K562 (cell line): ENCODE measurements around the gene SLPI. TPM values are rescaled to one million over a fixed set of nuclear protein-coding genes. Genes with fewer than 3 reads are reported as not detected.

Source experiments
- ATAC-seq: fragments of 200-7000 bp; cut with Tn5 transposase; 3 replicates; pipeline ENCODE4 v1.9.1; 2020; ENCODE audit warnings: moderate library complexity
- BruUV-seq: library from RNA; stranded (reverse); fragments of 400-500 nt; replicated peaks from 2 replicates; lab custom pipeline; 2021; lab: Mats Ljungman, UMichigan
- CTCF ChIA-PET: fragments of 300-600 bp; formaldehyde crosslinking; extraction: SDS; loops from one replicate; lab custom pipeline; 2021; ENCODE audit warnings: low intra/inter-chr PET ratio; lab: Yijun Ruan, JAX
- POLR2A ChIA-PET: fragments of 300-600, 350-650 bp; sonication (Branson Sonifier 250); formaldehyde crosslinking; extraction: SDS; loops from one replicate; lab custom pipeline; 2021; ENCODE audit warnings: antibody characterized with exemption, inconsistent platforms; lab: Yijun Ruan, JAX
- DNase-seq, 4 experiments: peaks; one replicate each; pipeline versions ENCODE4 v3.0.0 to v3.0.0-alpha.2; 2011 to 2018; ENCODE audit warnings: low spot score in 3 of 4, mixed read lengths in 3 of 4; ENCODE audit errors: extremely low read depth in 1 of 4
- FAIRE-seq: peaks from 2 replicates; lab custom pipeline; 2011; peaks lifted over from hg19 to GRCh38; lab: Jason Lieb, UNC
- H2AFZ ChIP-seq: 2 replicates; pipeline ENCODE4 v1.6.0; 2011; ENCODE audit warnings: low read depth, low read length, control low read depth, inconsistent platforms
- H3K27ac ChIP-seq: fragments of 200-600 bp; 3 replicates; pipeline ENCODE4 v1.8.0; 2011; ENCODE audit warnings: low read depth, mild to moderate bottlenecking, control low read depth, inconsistent platforms, low read length, moderate library complexity, mixed read lengths; ENCODE audit errors: extremely low read depth
- H3K27me3 ChIP-seq, 2 experiments: fragments of 300-600 bp in 1 of 2; 2 replicates in 1 of 2; 3 replicates in 1 of 2; pipeline versions ENCODE4 v1.6.0 to v1.8.0; 2011; ENCODE audit warnings: inconsistent platforms in 2 of 2, low read length in 2 of 2, mild to moderate bottlenecking in 1 of 2, mixed read lengths in 1 of 2, moderate library complexity in 1 of 2; ENCODE audit not compliant: control insufficient read depth in 2 of 2, insufficient read depth in 2 of 2
- H3K36me3 ChIP-seq: fragments of 300-600 bp; 3 replicates; pipeline ENCODE4 v1.8.0; 2011; ENCODE audit warnings: mild to moderate bottlenecking, low read length, inconsistent platforms; ENCODE audit not compliant: control insufficient read depth, insufficient read depth
- H3K4me1 ChIP-seq, 2 experiments: fragments of 200-600 bp in 1 of 2; replicated peaks in 1 of 2; 2 replicates in 1 of 2; 3 replicates in 1 of 2; pipeline versions ENCODE4 v1.5.1 to v1.8.0; 2011; ENCODE audit warnings: inconsistent platforms in 2 of 2, low read length in 2 of 2, mild to moderate bottlenecking in 1 of 2, mixed read lengths in 1 of 2, moderate library complexity in 1 of 2; ENCODE audit not compliant: control insufficient read depth in 2 of 2, insufficient read depth in 2 of 2
- H3K4me2 ChIP-seq: 2 replicates; pipeline ENCODE4 v1.6.1; 2011; ENCODE audit warnings: low read length, control low read depth, inconsistent platforms, mixed read lengths; ENCODE audit not compliant: insufficient read depth
- H3K4me3 ChIP-seq: fragments of 200-600 bp; sonication (generic), shearing (Covaris generic); 2 replicates; pipeline ENCODE4 v1.5.1; 2016; ENCODE audit warnings: control low read depth, inconsistent platforms
- H3K79me2 ChIP-seq: fragments of 200-600 bp; 3 replicates; pipeline ENCODE4 v1.8.0; 2011; ENCODE audit warnings: low read length, inconsistent platforms; ENCODE audit not compliant: control insufficient read depth, insufficient read depth
- H3K9ac ChIP-seq, 2 experiments: 2 replicates each; pipeline versions ENCODE4 v1.6.0 to v1.6.1; 2011; ENCODE audit warnings: low read depth in 2 of 2, low read length in 2 of 2, control low read depth in 1 of 2, inconsistent platforms in 1 of 2, mild to moderate bottlenecking in 1 of 2, mixed read lengths in 1 of 2; ENCODE audit not compliant: insufficient read depth in 1 of 2
- H3K9me1 ChIP-seq: one replicate; pipeline ENCODE4 v1.6.0; 2011; ENCODE audit warnings: inconsistent platforms, mild to moderate bottlenecking, low read length, moderate library complexity; ENCODE audit not compliant: control insufficient read depth, insufficient read depth
- H3K9me3 ChIP-seq: replicated peaks from 2 replicates; pipeline ENCODE4 v1.5.1; 2011; ENCODE audit warnings: low read depth, low read length, inconsistent platforms; ENCODE audit not compliant: control insufficient read depth, insufficient read depth
- H4K20me1 ChIP-seq: replicated peaks from 2 replicates; pipeline ENCODE4 v1.6.1; 2011; ENCODE audit warnings: low read length, inconsistent platforms, mixed read lengths; ENCODE audit not compliant: control insufficient read depth, insufficient read depth
- ADNP ChIP-seq: fragments of 200-800 bp; sonication (Bioruptor generic); IDR thresholded peaks from 2 replicates; pipeline ENCODE4 v1.6.1; 2016; ENCODE audit warnings: missing genetic modification characterization, missing compliant biosample characterization
- BHLHE40 ChIP-seq: IDR thresholded peaks from 2 replicates; pipeline ENCODE4 v1.6.1; 2011; ENCODE audit warnings: low read length, improper control_type of control experiment
- DDX20 ChIP-seq: fragments of 450-650 bp; IDR thresholded peaks from 2 replicates; pipeline ENCODE4 v1.6.1; 2016; ENCODE audit warnings: missing genetic modification characterization, low read depth, mild to moderate bottlenecking, missing compliant biosample characterization, moderate library complexity
- ESRRA ChIP-seq: fragments of 450-650 bp; IDR thresholded peaks from 2 replicates; pipeline ENCODE4 v1.6.1; 2014; ENCODE audit warnings: low read depth, mild to moderate bottlenecking, moderate library complexity, borderline replicate concordance
- ETV6 ChIP-seq, 3 experiments: fragments of 150-350 bp in 1 of 3; sonication (generic) in 1 of 3; formaldehyde crosslinking in 1 of 3; IDR thresholded peaks; 2 replicates each; pipeline versions ENCODE4 v1.6.1 to v1.8.0; 2014 to 2022; ENCODE audit warnings: borderline replicate concordance in 2 of 3, low read depth in 2 of 3, antibody characterized with exemption in 1 of 3, low read length in 1 of 3, mild to moderate bottlenecking in 1 of 3, missing genetic modification reagents in 1 of 3
- EZH2 ChIP-seq: IDR thresholded peaks from 2 replicates; pipeline ENCODE4 v1.6.1; 2012; ENCODE audit warnings: low read depth, mild to moderate bottlenecking, inconsistent platforms, low read length, borderline replicate concordance
- GATAD2A ChIP-seq: fragments of 450-650 bp; IDR thresholded peaks from 2 replicates; pipeline ENCODE4 v1.6.1; 2017
- JUN ChIP-seq, 2 experiments: sonication (generic) in 1 of 2; formaldehyde crosslinking in 1 of 2; IDR thresholded peaks; 2 replicates each; pipeline versions ENCODE4 v1.6.1 to v1.8.0; 2012 to 2022; ENCODE audit warnings: borderline replicate concordance in 2 of 2, mild to moderate bottlenecking in 2 of 2, improper control_type of control experiment in 1 of 2, low read depth in 1 of 2, low read length in 1 of 2, missing genetic modification reagents in 1 of 2
- KDM1A ChIP-seq, 2 experiments: fragments of 450-650 bp; IDR thresholded peaks; 2 replicates each; pipeline ENCODE4 v1.6.1; 2016; ENCODE audit warnings: mild to moderate bottlenecking in 2 of 2
- KDM2B ChIP-seq: fragments of 250-450 bp; sonication (Bioruptor Pico); IDR thresholded peaks from 2 replicates; pipeline ENCODE4 v1.8.0; 2021; ENCODE audit warnings: mild to moderate bottlenecking, moderate library complexity
- NBN ChIP-seq: fragments of 450-650 bp; IDR thresholded peaks from 2 replicates; pipeline ENCODE4 v1.6.1; 2016; ENCODE audit warnings: low read depth, mild to moderate bottlenecking
- RAD51 ChIP-seq: fragments of 450-650 bp; IDR thresholded peaks from 2 replicates; pipeline ENCODE4 v1.7.1; 2016; ENCODE audit warnings: low read depth, mild to moderate bottlenecking, borderline replicate concordance
- RBM25 ChIP-seq: fragments of 200-400 bp; formaldehyde crosslinking; IDR thresholded peaks from 2 replicates; pipeline ENCODE4 v1.6.1; 2018; ENCODE audit warnings: low read length, low read depth, moderate library complexity; ENCODE audit not compliant: severe bottlenecking
- ZBTB8A ChIP-seq: fragments of 450-650 bp; IDR thresholded peaks from 2 replicates; pipeline ENCODE4 v1.6.1; 2018; ENCODE audit warnings: mild to moderate bottlenecking, moderate library complexity; ENCODE audit not compliant: partially characterized antibody
- ZNF174 ChIP-seq: fragments of 250-450 bp; sonication (Bioruptor Pico); IDR thresholded peaks from 2 replicates; pipeline ENCODE4 v1.4.0; 2020; ENCODE audit warnings: mild to moderate bottlenecking
- ZNF507 ChIP-seq: conservative IDR thresholded peaks from 2 replicates; pipeline ENCODE4 v1.6.1; 2017; ENCODE audit warnings: missing genetic modification characterization, missing compliant biosample characterization
- WGBS: fragments of 100-300 bp; shearing (Covaris generic); methylation state at CpG from one replicate; pipeline ENCODE4 v1.1.6; 2016; ENCODE audit warnings: low coverage, mixed read lengths; ENCODE audit not compliant: insufficient coverage; ENCODE audit errors: missing lambda C conversion rate; 5-methylcytosine and 5-hydroxymethylcytosine counted together
- in situ Hi-C: fragments of 300-500 bp; cut with MboI; formaldehyde crosslinking; loops from 4 replicates; pipeline ENCODE4 v1.15.0; 2018; ENCODE audit warnings: inconsistent platforms, mixed read lengths
- intact Hi-C: fragments of 100-400 bp; cut with micrococcal nuclease; formaldehyde crosslinking; loops from 2 replicates; pipeline ENCODE4 v1.14.2; 2022
- polyA plus RNA-seq, 8 experiments: library from polyadenylated mRNA; depleted of rRNA in 4 of 8; stranded (reverse) in 5 of 8; unstranded in 3 of 8; fragments of >200 nt; fragmentation: Nextera tagmentation in 2 of 8; fragmentation: Illumina TruSeq in 1 of 8; extraction: Ambion mirVana in 2 of 8; extraction: Trizol in 1 of 8; gene quantifications; 2 replicates each; pipeline versions ENCODE4 v1.2.1 to v1.2.3, GENCODE V29; 2011 to 2014; ENCODE audit warnings: inconsistent platforms in 1 of 8, missing spikeins in 1 of 8
- total RNA-seq, 7 experiments: library from RNA; depleted of rRNA in 6 of 7; stranded (reverse); fragments of >200 nt in 6 of 7; fragmentation: Illumina TruSeq in 2 of 7; extraction: Trizol in 2 of 7; gene quantifications; 2 replicates each; pipeline versions ENCODE4 v1.2.1 to v1.2.3, GENCODE V29; 2011 to 2021; ENCODE audit warnings: low replicate concordance in 1 of 7
- TF ChIP-seq, protein P1 (sequence below): fragments of 250-450 bp; sonication (Bioruptor Pico); IDR thresholded peaks from 2 replicates; pipeline ENCODE4 v1.5.0; 2021
- TF ChIP-seq, protein P2 (sequence below): sonication (generic); IDR thresholded peaks from 2 replicates; pipeline ENCODE4 v1.6.1; 2016
- TF ChIP-seq, protein P3 (sequence below): fragments of 450-650 bp; IDR thresholded peaks from 2 replicates; pipeline ENCODE4 v1.6.1; 2017; ENCODE audit warnings: antibody characterized with exemption

SLPI gene
- total and polyA plus RNA-seq, 9 of the 15 experiments (the other 6 are each of a cell fraction or from before 2014, with no cell fraction given): 0.78 TPM; not detected in 8

DNA sequence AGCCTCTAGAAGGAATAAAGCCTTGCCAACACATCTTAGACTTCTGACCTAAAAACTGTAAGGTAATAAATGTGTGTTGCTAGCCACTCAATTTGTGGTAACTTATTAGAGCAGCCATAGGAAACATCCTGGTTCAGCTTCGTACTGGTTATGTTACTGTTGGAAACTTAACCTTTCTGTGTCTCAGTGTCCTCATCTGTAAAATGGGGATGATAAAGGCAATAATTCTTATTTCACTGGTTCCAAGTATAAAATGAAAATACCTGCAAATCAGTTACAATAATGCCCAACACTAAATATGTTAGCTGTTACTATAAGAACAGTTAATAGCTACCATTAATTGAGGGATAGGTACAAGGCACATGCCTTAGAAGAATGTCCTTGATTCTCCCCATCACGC, 38.0 kb upstream of the SLPI start:
- Histone ChIP-seq H3K27me3 (peaks cover 14 to 49% of the 10 kb centered on the region in 2 experiments; a peak in 4 of 5 replicates), H3K4me1 (peaks cover 10 to 12% of the 10 kb centered on the region in 2 experiments; a peak in 4 of 5 replicates), H3K9me3 (peaks cover 3% of the 10 kb centered on the region; the same call in 1 of the 2 replicates), H3K79me2 (no peaks in the 10 kb centered on the region), H3K36me3 (no peaks in the 10 kb centered on the region), H3K4me3 (no peak overlapping the region), H3K4me2 (peak overlapping the region; percentile 83; the same call in 1 of the 2 replicates), H3K9ac (no peak overlapping the region), H3K27ac (no peak overlapping the region), H3K9me1 (no peaks in the 10 kb centered on the region), H4K20me1 (peaks cover 5% of the 10 kb centered on the region; the same call in 1 of the 2 replicates), H2AFZ (no peak overlapping the region)
- POLR2A ChIA-PET: interaction anchor here (0.9 kb wide), 1 partner anchor 50 kb away, joined by 3 read pairs; no protein-coding TSS in a partner anchor
- intact Hi-C loops: loop anchor here (5.0 kb wide), 1 partner anchor 55 kb away; no protein-coding TSS in a partner anchor
- CTCF ChIA-PET: no interaction called here
- ATAC-seq (no peak), FAIRE-seq (no peak), DNase-seq (no peak)
- no TSS peak for BruUV-seq
- in situ Hi-C loops: no loop called here
- WGBS: 5% methylated on average over 2 of the region's 2 CpGs
- TF ChIP-seq ZNF174 (CRISPR knock-in tag): no peak
- TF ChIP-seq ZNF507 (tag): no peak
- peak; percentile 91 for TF ChIP-seq RBM25
- TF ChIP-seq ESRRA: peak; percentile 58
- no peak for TF ChIP-seq BHLHE40
- TF ChIP-seq JUN (IDR thresholded peaks at IDR 0.05; ENCODE audit: borderline replicate concordance, low read depth, low read length): no peak
- no peak for TF ChIP-seq JUN (CRISPR knock-in tag; IDR thresholded peaks at IDR 0.05; ENCODE audit: borderline replicate concordance)
- no peak for TF ChIP-seq RAD51
- no peak for TF ChIP-seq EZH2
- no peak for TF ChIP-seq ZBTB8A
- TF ChIP-seq, protein P1, sequence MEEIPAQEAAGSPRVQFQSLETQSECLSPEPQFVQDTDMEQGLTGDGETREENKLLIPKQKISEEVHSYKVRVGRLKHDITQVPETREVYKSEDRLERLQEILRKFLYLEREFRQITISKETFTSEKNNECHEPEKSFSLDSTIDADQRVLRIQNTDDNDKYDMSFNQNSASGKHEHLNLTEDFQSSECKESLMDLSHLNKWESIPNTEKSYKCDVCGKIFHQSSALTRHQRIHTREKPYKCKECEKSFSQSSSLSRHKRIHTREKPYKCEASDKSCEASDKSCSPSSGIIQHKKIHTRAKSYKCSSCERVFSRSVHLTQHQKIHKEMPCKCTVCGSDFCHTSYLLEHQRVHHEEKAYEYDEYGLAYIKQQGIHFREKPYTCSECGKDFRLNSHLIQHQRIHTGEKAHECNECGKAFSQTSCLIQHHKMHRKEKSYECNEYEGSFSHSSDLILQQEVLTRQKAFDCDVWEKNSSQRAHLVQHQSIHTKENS (CRISPR knock-in tag): no peak
- no peak for TF ChIP-seq DDX20
- peak; percentile 46; the same call in 1 of the 2 replicates for TF ChIP-seq ADNP (tag)
- no peak for TF ChIP-seq GATAD2A
- TF ChIP-seq, protein P2, sequence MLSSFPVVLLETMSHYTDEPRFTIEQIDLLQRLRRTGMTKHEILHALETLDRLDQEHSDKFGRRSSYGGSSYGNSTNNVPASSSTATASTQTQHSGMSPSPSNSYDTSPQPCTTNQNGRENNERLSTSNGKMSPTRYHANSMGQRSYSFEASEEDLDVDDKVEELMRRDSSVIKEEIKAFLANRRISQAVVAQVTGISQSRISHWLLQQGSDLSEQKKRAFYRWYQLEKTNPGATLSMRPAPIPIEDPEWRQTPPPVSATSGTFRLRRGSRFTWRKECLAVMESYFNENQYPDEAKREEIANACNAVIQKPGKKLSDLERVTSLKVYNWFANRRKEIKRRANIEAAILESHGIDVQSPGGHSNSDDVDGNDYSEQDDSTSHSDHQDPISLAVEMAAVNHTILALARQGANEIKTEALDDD: no peak
- TF ChIP-seq, protein P3, sequence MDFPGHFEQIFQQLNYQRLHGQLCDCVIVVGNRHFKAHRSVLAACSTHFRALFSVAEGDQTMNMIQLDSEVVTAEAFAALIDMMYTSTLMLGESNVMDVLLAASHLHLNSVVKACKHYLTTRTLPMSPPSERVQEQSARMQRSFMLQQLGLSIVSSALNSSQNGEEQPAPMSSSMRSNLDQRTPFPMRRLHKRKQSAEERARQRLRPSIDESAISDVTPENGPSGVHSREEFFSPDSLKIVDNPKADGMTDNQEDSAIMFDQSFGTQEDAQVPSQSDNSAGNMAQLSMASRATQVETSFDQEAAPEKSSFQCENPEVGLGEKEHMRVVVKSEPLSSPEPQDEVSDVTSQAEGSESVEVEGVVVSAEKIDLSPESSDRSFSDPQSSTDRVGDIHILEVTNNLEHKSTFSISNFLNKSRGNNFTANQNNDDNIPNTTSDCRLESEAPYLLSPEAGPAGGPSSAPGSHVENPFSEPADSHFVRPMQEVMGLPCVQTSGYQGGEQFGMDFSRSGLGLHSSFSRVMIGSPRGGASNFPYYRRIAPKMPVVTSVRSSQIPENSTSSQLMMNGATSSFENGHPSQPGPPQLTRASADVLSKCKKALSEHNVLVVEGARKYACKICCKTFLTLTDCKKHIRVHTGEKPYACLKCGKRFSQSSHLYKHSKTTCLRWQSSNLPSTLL: no peak
- no peak for TF ChIP-seq KDM2B
- no peak for TF ChIP-seq ETV6 (IDR thresholded peaks at IDR 0.05; ENCODE audit: borderline replicate concordance in 1 of 2, low read depth in 2 of 2, low read length in 1 of 2)
- TF ChIP-seq ETV6 (CRISPR knock-in tag; IDR thresholded peaks at IDR 0.05; ENCODE audit: borderline replicate concordance): no peak
- no peak for TF ChIP-seq NBN
- TF ChIP-seq KDM1A (IDR thresholded peaks at IDR 0.05): peak in 1 of 2 experiments; percentile 52; a peak in 1 of 4 replicates
